Measurements from ENCODE around the gene SCAANT1. TPM values are rescaled to one million over a fixed set of nuclear protein-coding genes. Genes with fewer than 3 reads are reported as not detected.

SCAANT1 gene
- polyA plus RNA-seq, 2 donors, result not detected

DNA sequence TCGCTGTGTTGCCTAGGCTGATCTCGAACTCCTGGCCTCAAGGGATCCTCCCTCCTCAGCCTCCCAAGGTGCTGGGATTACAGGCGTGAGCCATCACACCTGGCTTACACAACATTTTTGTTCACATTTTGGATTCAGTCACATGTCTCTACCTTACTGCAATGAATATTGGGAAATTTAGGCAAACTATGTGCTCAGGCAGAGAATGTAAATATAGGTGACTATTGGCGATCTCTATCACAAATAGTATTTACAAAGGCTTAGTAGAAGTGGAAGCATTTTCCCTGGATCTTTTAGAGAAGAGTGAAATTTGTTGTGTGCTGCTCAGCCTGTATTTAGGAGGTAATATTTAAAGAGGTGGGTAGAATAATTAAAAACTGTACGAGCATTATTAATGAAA is 20.7 kb downstream of the SCAANT1 start:
- H3K4me3 ChIP-seq (ENCODE audit: low read depth in 1 of 2, low read length in 2 of 2), result no peak overlapping the region
- WGBS, 2 donors, result 93 to 97% methylated on average over 5 of the region's 5 CpGs
- no peak overlapping the region for H3K27ac ChIP-seq (ENCODE audit: low read depth in 2 of 2, low read length in 1 of 2)
- H3K4me1 ChIP-seq (ENCODE audit: control insufficient read depth in 2 of 2, insufficient read depth in 2 of 2, low read length in 1 of 2), result peaks cover 0 to 3% of the 10 kb centered on the region in 2 donors
- H3K36me3 ChIP-seq (ENCODE audit: control insufficient read depth in 2 of 2, insufficient read depth in 2 of 2, low read length in 1 of 2), result no peaks in the 10 kb centered on the region
- no peaks in the 10 kb centered on the region for H3K27me3 ChIP-seq (ENCODE audit: control insufficient read depth in 1 of 2, insufficient read depth in 2 of 2, low read length in 2 of 2)
- H3K9me3 ChIP-seq (ENCODE audit: control insufficient read depth in 2 of 2, insufficient read depth in 1 of 2, low read depth in 1 of 2, low read length in 1 of 2), result no peaks in the 10 kb centered on the region

DNA sequence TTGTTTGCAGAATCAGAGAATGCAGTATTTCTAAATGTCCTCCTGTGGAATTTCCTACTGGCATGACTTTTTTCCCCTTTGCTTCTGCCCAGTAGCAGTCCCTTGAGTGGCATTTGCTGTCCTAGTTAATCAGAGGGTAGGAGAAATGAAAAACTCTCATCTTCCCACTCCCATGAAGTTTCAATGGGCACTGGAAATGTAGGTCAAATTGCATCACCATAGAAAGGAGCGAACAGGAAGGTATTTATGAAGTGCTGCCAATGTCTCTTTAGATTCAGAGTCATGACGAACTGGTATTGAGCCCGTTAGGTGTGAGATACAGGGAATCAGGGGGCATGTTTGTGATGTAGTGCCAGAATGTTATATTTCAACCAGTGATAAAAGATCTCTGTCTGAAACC is 25.3 kb downstream of the SCAANT1 start:
- no peak overlapping the region for H3K4me3 ChIP-seq (ENCODE audit: low read depth in 1 of 2, low read length in 2 of 2)

GRCh38 chr3:63880653-63881052 is 31.5 kb downstream of the SCAANT1 start:
- WGBS, 2 donors, result 91 to 93% methylated on average over 5 of the region's 5 CpGs
- peaks cover 0 to 3% of the 10 kb centered on the region in 2 donors for H3K4me1 ChIP-seq (ENCODE audit: control insufficient read depth in 2 of 2, insufficient read depth in 2 of 2, low read length in 1 of 2)
- H3K27ac ChIP-seq (ENCODE audit: low read depth in 2 of 2, low read length in 1 of 2), result no peak overlapping the region
- H3K27me3 ChIP-seq (ENCODE audit: control insufficient read depth in 1 of 2, insufficient read depth in 2 of 2, low read length in 2 of 2), result no peaks in the 10 kb centered on the region
- H3K4me3 ChIP-seq (ENCODE audit: low read depth in 1 of 2, low read length in 2 of 2), result no peak overlapping the region
- H3K36me3 ChIP-seq (ENCODE audit: control insufficient read depth in 2 of 2, insufficient read depth in 2 of 2, low read length in 1 of 2), result no peaks in the 10 kb centered on the region
- H3K9me3 ChIP-seq (ENCODE audit: control insufficient read depth in 2 of 2, insufficient read depth in 1 of 2, low read depth in 1 of 2, low read length in 1 of 2), result no peaks in the 10 kb centered on the region

More for the DNA sequence above, 25.3 kb downstream of the SCAANT1 start:
- WGBS, 2 donors, result 53 to 56% methylated on average over 3 of the region's 3 CpGs
- Histone ChIP-seq H3K27ac (ENCODE audit: low read depth in 2 of 2, low read length in 1 of 2) (no peak overlapping the region), H3K36me3 (ENCODE audit: control insufficient read depth in 2 of 2, insufficient read depth in 2 of 2, low read length in 1 of 2) (no peaks in the 10 kb centered on the region), H3K27me3 (ENCODE audit: control insufficient read depth in 1 of 2, insufficient read depth in 2 of 2, low read length in 2 of 2) (no peaks in the 10 kb centered on the region), H3K9me3 (ENCODE audit: control insufficient read depth in 2 of 2, insufficient read depth in 1 of 2, low read depth in 1 of 2, low read length in 1 of 2) (no peaks in the 10 kb centered on the region), H3K4me1 (ENCODE audit: control insufficient read depth in 2 of 2, insufficient read depth in 2 of 2, low read length in 1 of 2) (no peaks in the 10 kb centered on the region)

DNA sequence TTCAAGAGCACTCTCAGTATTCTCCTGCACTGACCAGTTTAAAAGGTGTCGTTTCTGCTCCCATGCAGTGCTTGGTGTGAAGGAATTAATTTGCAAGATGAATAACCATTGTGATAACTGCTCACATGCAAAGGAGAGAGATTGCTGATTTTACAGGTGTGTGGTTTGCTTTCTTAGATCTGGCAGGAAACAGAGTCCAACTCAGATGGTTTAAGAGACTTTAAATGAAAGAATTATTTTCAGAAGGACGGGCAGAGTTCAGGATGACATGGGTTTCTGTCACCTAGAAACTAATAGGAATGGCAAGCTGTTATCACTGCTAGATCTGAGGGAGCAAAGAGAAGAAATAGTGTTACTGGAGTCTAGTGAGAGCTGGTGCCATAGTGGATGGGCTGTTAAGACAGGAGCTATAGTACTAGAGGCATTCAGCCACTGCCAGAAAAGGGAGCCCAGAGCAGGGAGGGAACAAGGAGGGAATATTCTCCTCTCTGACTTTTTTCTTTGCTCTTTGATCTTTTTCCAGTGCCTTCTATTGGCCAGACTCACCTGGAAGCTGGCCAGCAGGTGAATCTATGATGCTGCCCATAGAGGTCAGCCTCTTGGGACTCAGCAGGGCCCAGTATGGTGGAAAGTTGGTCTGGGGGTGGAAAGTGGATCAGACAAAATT is 33.7 kb downstream of the SCAANT1 start:
- H3K4me3 ChIP-seq (ENCODE audit: low read depth in 1 of 2, low read length in 2 of 2), result no peak overlapping the region
- no peaks in the 10 kb centered on the region for H3K36me3 ChIP-seq (ENCODE audit: control insufficient read depth in 2 of 2, insufficient read depth in 2 of 2, low read length in 1 of 2)
- H3K27ac ChIP-seq (ENCODE audit: low read depth in 2 of 2, low read length in 1 of 2), result no peak overlapping the region
- no peaks in the 10 kb centered on the region for H3K9me3 ChIP-seq (ENCODE audit: control insufficient read depth in 2 of 2, insufficient read depth in 1 of 2, low read depth in 1 of 2, low read length in 1 of 2)
- H3K4me1 ChIP-seq (ENCODE audit: control insufficient read depth in 2 of 2, insufficient read depth in 2 of 2, low read length in 1 of 2), result peaks cover 0 to 3% of the 10 kb centered on the region in 2 donors
- WGBS, 2 donors, result 67 to 77% methylated on average over 2 of the region's 2 CpGs
- H3K27me3 ChIP-seq (ENCODE audit: control insufficient read depth in 1 of 2, insufficient read depth in 2 of 2, low read length in 2 of 2), result no peaks in the 10 kb centered on the region

- no peaks in the 10 kb centered on the region for H3K27me3 ChIP-seq (ENCODE audit: control insufficient read depth in 1 of 2, insufficient read depth in 2 of 2, low read length in 2 of 2)
- no peak overlapping the region for H3K4me3 ChIP-seq (ENCODE audit: low read depth in 1 of 2, low read length in 2 of 2)
- H3K9me3 ChIP-seq (ENCODE audit: control insufficient read depth in 2 of 2, insufficient read depth in 1 of 2, low read depth in 1 of 2, low read length in 1 of 2), result no peaks in the 10 kb centered on the region
- no peak overlapping the region for H3K27ac ChIP-seq (ENCODE audit: low read depth in 2 of 2, low read length in 1 of 2)
- H3K36me3 ChIP-seq (ENCODE audit: control insufficient read depth in 2 of 2, insufficient read depth in 2 of 2, low read length in 1 of 2), result no peaks in the 10 kb centered on the region
- peaks cover 0 to 3% of the 10 kb centered on the region in 2 donors for H3K4me1 ChIP-seq (ENCODE audit: control insufficient read depth in 2 of 2, insufficient read depth in 2 of 2, low read length in 1 of 2)
- 79 to 84% methylated on average over 3 of the region's 3 CpGs for WGBS, 2 donors
Measured at GRCh38 chr3:63877737-63878393, 34.3 kb downstream of the SCAANT1 start.

DNA sequence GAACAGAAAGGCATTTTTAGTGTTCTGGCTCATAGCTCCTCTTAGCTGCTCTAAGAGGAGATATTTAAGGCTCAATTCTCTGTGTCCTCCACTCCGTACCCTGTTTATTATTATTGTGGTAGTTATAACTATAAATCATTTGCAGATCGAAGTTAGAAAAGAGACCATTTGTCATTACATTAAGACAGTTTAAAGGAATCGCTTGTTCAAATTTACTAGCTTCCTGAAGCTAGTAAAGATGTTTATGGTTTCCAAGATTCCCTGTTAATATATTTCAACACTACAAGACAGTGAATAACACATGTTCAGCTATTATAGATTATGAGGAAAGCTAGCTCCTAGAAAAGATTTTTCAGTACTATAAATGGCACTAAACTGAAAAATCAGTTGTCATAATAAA is 35.9 kb downstream of the SCAANT1 start:
- H3K9me3 ChIP-seq (ENCODE audit: control insufficient read depth in 2 of 2, insufficient read depth in 1 of 2, low read depth in 1 of 2, low read length in 1 of 2), result no peaks in the 10 kb centered on the region
- WGBS, 2 donors, result 59 to 63% methylated on average over 3 of the region's 3 CpGs

GRCh38 chr3:63875510-63875909 is 36.7 kb downstream of the SCAANT1 start:
- H3K4me1 ChIP-seq (ENCODE audit: control insufficient read depth in 2 of 2, insufficient read depth in 2 of 2, low read length in 1 of 2), result peaks cover 3 to 4% of the 10 kb centered on the region in 2 donors

More for the DNA sequence above, 35.9 kb downstream of the SCAANT1 start:
- no peaks in the 10 kb centered on the region for H3K36me3 ChIP-seq (ENCODE audit: control insufficient read depth in 2 of 2, insufficient read depth in 2 of 2, low read length in 1 of 2)
- H3K4me3 ChIP-seq (ENCODE audit: low read depth in 1 of 2, low read length in 2 of 2), result no peak overlapping the region
- H3K4me1 ChIP-seq (ENCODE audit: control insufficient read depth in 2 of 2, insufficient read depth in 2 of 2, low read length in 1 of 2), result peaks cover 3 to 4% of the 10 kb centered on the region in 2 donors
- no peak overlapping the region for H3K27ac ChIP-seq (ENCODE audit: low read depth in 2 of 2, low read length in 1 of 2)
- no peaks in the 10 kb centered on the region for H3K27me3 ChIP-seq (ENCODE audit: control insufficient read depth in 1 of 2, insufficient read depth in 2 of 2, low read length in 2 of 2)

GRCh38 chr3:63874769-63875168 is 37.4 kb downstream of the SCAANT1 start:
- H3K27me3 ChIP-seq (ENCODE audit: control insufficient read depth in 1 of 2, insufficient read depth in 2 of 2, low read length in 2 of 2), result no peaks in the 10 kb centered on the region
- H3K36me3 ChIP-seq (ENCODE audit: control insufficient read depth in 2 of 2, insufficient read depth in 2 of 2, low read length in 1 of 2), result no peaks in the 10 kb centered on the region
- peaks cover 0 to 4% of the 10 kb centered on the region in 2 donors for H3K4me1 ChIP-seq (ENCODE audit: control insufficient read depth in 2 of 2, insufficient read depth in 2 of 2, low read length in 1 of 2)
- no peak overlapping the region for H3K4me3 ChIP-seq (ENCODE audit: low read depth in 1 of 2, low read length in 2 of 2)
- WGBS, 2 donors, result 81 to 87% methylated on average over 3 of the region's 3 CpGs
- no peaks in the 10 kb centered on the region for H3K9me3 ChIP-seq (ENCODE audit: control insufficient read depth in 2 of 2, insufficient read depth in 1 of 2, low read depth in 1 of 2, low read length in 1 of 2)
- H3K27ac ChIP-seq (ENCODE audit: low read depth in 2 of 2, low read length in 1 of 2), result no peak overlapping the region

More at GRCh38 chr3:63875510-63875909, 36.7 kb downstream of the SCAANT1 start:
- Histone ChIP-seq H3K36me3 (ENCODE audit: control insufficient read depth in 2 of 2, insufficient read depth in 2 of 2, low read length in 1 of 2) (no peaks in the 10 kb centered on the region), H3K4me3 (ENCODE audit: low read depth in 1 of 2, low read length in 2 of 2) (no peak overlapping the region), H3K9me3 (ENCODE audit: control insufficient read depth in 2 of 2, insufficient read depth in 1 of 2, low read depth in 1 of 2, low read length in 1 of 2) (no peaks in the 10 kb centered on the region), H3K27me3 (ENCODE audit: control insufficient read depth in 1 of 2, insufficient read depth in 2 of 2, low read length in 2 of 2) (no peaks in the 10 kb centered on the region), H3K27ac (ENCODE audit: low read depth in 2 of 2, low read length in 1 of 2) (no peak overlapping the region)
- 96 to 98% methylated on average over 2 of the region's 2 CpGs for WGBS, 2 donors

DNA sequence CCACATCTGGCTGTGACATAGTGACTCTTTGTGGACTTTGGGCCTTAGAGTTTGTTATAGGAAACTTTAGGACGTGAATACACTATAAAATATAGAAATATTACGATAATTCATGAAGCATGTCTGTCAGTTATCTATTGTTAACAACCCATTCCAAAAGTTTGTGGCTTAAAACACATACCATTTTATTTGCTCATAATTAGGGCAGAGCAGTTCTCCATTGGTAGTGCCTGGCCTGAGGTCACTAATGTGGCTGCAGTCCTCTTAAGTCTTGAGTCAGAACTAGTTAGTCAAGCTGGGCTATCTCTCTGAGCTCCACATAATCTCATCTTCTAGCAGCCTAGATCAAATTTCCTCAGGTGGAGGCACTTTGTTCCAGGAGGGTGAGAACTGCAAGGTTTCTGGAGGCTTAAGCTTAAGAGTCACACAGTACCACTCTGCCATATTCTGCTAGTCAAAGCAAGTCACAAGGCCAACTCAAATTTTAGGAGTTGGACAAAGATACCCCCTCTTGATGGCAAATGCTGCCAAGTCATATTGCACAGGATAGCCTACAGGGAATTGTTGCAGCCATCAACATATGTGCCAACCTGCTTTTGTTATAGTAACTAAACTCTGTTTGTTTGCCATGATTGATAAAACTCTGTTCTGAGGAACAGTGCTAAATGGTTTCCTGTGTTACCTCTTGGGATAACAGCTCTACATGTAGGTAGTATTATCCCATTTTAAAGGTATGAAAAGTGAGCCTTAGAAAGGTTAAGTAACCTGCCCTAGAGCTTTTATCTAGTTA is 39.9 kb downstream of the SCAANT1 start:
- no peak overlapping the region for H3K4me3 ChIP-seq (ENCODE audit: low read depth in 1 of 2, low read length in 2 of 2)
- WGBS, 2 donors, result 76 to 78% methylated on average over 2 of the region's 2 CpGs
- no peaks in the 10 kb centered on the region for H3K27me3 ChIP-seq (ENCODE audit: control insufficient read depth in 1 of 2, insufficient read depth in 2 of 2, low read length in 2 of 2)
- no peaks in the 10 kb centered on the region for H3K9me3 ChIP-seq (ENCODE audit: control insufficient read depth in 2 of 2, insufficient read depth in 1 of 2, low read depth in 1 of 2, low read length in 1 of 2)
- peak overlapping the region in 1 of 2 donors; percentile 48 for H3K27ac ChIP-seq (ENCODE audit: low read depth in 2 of 2, low read length in 1 of 2)
- no peaks in the 10 kb centered on the region for H3K36me3 ChIP-seq (ENCODE audit: control insufficient read depth in 2 of 2, insufficient read depth in 2 of 2, low read length in 1 of 2)
- H3K4me1 ChIP-seq (ENCODE audit: control insufficient read depth in 2 of 2, insufficient read depth in 2 of 2, low read length in 1 of 2), result peaks cover 0 to 4% of the 10 kb centered on the region in 2 donors
